Adrenal gland (tissue), 12 donors: Measurements from ENCODE around the gene R3HDML. TPM values are rescaled to one million over a fixed set of nuclear protein-coding genes. Genes with fewer than 3 reads are reported as not detected.
"Not testable (repeated sequence)": the region's sequence is repeated elsewhere in the genome, so short reads cannot be mapped to it uniquely, and the experiment has no call there.

ENCODE experiments used
- DNase-seq, 7 donors: peaks; one replicate each; pipeline ENCODE4 v3.0.0-alpha.2; 2019 to 2020
- H3K27ac ChIP-seq, 5 donors: fragments of 200-600 bp; sonication (generic) in 4 of 5; 1 replicate in 3 of 5; 2 replicates in 2 of 5; pipeline versions ENCODE4 v1.5.1 to v1.8.0; 2016 to 2020; ENCODE audit warnings: mild to moderate bottlenecking in 1 of 5
- H3K27me3 ChIP-seq: fragments of 200-600 bp; 2 replicates; pipeline ENCODE4 v1.8.0; 2021
- H3K36me3 ChIP-seq, 2 donors: fragments of 200-600 bp; replicated peaks in 1 of 2; 1 replicate in 1 of 2; 2 replicates in 1 of 2; pipeline versions ENCODE4 v1.5.1 to v1.8.0; 2018 to 2022
- H3K4me1 ChIP-seq, 2 donors: fragments of 200-600 bp; replicated peaks in 1 of 2; 1 replicate in 1 of 2; 2 replicates in 1 of 2; pipeline versions ENCODE4 v1.5.1 to v1.8.0; 2018 to 2021
- H3K4me3 ChIP-seq, 4 donors: fragments of 200-600 bp; sonication (generic) in 3 of 4; one replicate each; pipeline ENCODE4 v1.5.1; 2016 to 2018
- H3K9me3 ChIP-seq, 3 donors: fragments of 200-600 bp; sonication (generic) in 1 of 3; replicated peaks in 1 of 3; 1 replicate in 2 of 3; 2 replicates in 1 of 3; pipeline versions ENCODE4 v1.5.1 to v1.8.0; 2016 to 2021
- CTCF ChIP-seq, 6 experiments: fragments of 450-650 bp in 4 of 6; fragments of 200-600 bp in 2 of 6; sonication (generic) in 1 of 6; IDR thresholded peaks; 1 replicate in 5 of 6; 2 replicates in 1 of 6; pipeline versions ENCODE4 v1.5.1 to v1.8.0; 2016 to 2021; ENCODE audit warnings: antibody characterized with exemption in 6 of 6, mild to moderate bottlenecking in 2 of 6, moderate library complexity in 1 of 6
- POLR2A ChIP-seq, 2 donors: fragments of 450-650 bp; IDR thresholded peaks; one replicate each; pipeline ENCODE4 v1.6.1; 2017; ENCODE audit warnings: antibody characterized with exemption in 2 of 2, mild to moderate bottlenecking in 2 of 2, moderate library complexity in 1 of 2
- WGBS, 4 donors: extraction: QIAGEN DNeasy Blood & Tissue Kit in 2 of 4; methylation state at CpG; one replicate each; pipeline versions ENCODE4 v1.1.5 to v1.1.7; 2013 to 2017; 5-methylcytosine and 5-hydroxymethylcytosine counted together
- intact Hi-C, 2 donors: fragments of 100-400 bp; cut with DNase I; formaldehyde crosslinking; loops; one replicate each; pipeline versions ENCODE4 v1.14.1 to v1.15.0; 2022 to 2023
- polyA plus RNA-seq, 3 donors: library from polyadenylated mRNA; stranded (reverse); fragments of 200-250 nt in 2 of 3; fragments of 350-450 nt in 1 of 3; fragmentation: Illumina TruSeq in 1 of 3; extraction: RNeasy Lipid Tissue Mini Kit (QIAGEN cat#74804) in 1 of 3; gene quantifications; one replicate each; pipeline ENCODE4 v1.2.3, GENCODE V29; 2013 to 2014
- total RNA-seq, 9 donors: library from RNA; depleted of rRNA in 4 of 9; stranded (reverse); fragments of >200 nt in 4 of 9; fragments of 120-200 nt in 1 of 9; fragmentation: NEBNext Ultra II Directional in 1 of 9; extraction: Animal tissue kit (Norgen Biotek cat#: 25700) in 1 of 9; gene quantifications; one replicate each; pipeline versions ENCODE4 v1.1.0 to v1.2.4, GENCODE V29; 2013 to 2023
- donor health status: healthy with polysubstance abuse.
- donor health status: Bipolar disorder and iron deficiency.
- donor health status: DM: yes; HTN: yes; CAD: no.
- donor health status: DM: no; HTN: no; CAD: no.
- donor health status: DM: no; HTN: no; CAD: no.
- donor health status: DM: yes; HTN: yes; CAD: no.

R3HDML gene
- total and polyA plus RNA-seq, 12 donors = not detected

DNA sequence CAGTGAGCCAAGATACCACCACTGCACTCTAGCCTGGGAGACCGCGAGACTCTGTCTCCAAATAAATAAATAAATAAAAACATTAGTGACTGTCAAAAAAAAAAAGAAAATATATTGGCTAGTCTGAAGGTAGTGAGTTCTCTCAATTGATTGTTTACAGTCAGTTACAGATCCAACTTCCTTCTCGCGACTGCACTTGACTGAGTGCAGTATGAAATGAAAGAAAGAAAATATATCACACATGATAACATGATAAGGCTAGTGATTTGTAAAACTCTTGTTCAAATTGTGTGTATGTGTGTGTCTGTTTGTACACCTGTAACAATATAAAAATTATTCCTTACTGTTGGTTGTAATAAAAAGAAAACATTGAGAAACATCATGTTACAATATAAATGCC lies 7.9 kb downstream of the R3HDML start:
- Histone ChIP-seq H3K4me1 (no peaks in the 10 kb centered on the region), H3K9me3 (no peaks in the 10 kb centered on the region), H3K36me3 (no peaks in the 10 kb centered on the region), H3K27ac (no peak overlapping the region), H3K27me3 (no peaks in the 10 kb centered on the region), H3K4me3 (no peak overlapping the region)
- 83 to 93% (median 86%) methylated on average over 4 of the region's 4 CpGs for WGBS, 4 donors
- TF ChIP-seq POLR2A (IDR thresholded peaks at IDR 0.05) = no peak
- no peak for TF ChIP-seq CTCF (IDR thresholded peaks at IDR 0.05)
- intact Hi-C loops = no loop called here
- no peak for DNase-seq

DNA sequence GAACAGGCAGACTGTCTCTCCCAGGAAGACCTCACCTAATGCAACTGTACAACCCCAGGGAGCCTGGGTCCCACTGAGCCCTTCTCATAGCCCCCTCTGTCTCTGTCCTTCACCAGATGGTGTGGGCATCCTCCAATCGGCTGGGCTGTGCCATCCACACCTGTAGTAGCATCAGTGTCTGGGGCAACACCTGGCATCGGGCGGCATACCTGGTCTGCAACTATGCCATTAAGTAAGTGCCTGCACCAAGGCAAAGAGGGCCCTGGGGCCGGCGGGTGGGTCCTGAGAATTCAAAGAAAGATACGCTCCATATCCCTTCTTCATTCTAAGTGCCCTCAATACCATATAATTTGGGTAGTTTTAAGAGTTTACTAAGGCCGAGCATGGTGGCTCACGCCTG lies 8.3 kb downstream of the R3HDML start:
- 82 to 92% (median 89%) methylated on average over 7 to 8 of the region's 8 CpGs for WGBS, 4 donors
- no peaks in the 10 kb centered on the region for H3K9me3 ChIP-seq
- no peak for DNase-seq
- H3K4me1 ChIP-seq = no peaks in the 10 kb centered on the region
- H3K27me3 ChIP-seq = no peaks in the 10 kb centered on the region
- intact Hi-C loops = no loop called here
- no peaks in the 10 kb centered on the region for H3K36me3 ChIP-seq
- H3K4me3 ChIP-seq = no peak overlapping the region
- TF ChIP-seq CTCF (IDR thresholded peaks at IDR 0.05) (no peak), POLR2A (IDR thresholded peaks at IDR 0.05) (no peak)
- H3K27ac ChIP-seq = no peak overlapping the region

DNA sequence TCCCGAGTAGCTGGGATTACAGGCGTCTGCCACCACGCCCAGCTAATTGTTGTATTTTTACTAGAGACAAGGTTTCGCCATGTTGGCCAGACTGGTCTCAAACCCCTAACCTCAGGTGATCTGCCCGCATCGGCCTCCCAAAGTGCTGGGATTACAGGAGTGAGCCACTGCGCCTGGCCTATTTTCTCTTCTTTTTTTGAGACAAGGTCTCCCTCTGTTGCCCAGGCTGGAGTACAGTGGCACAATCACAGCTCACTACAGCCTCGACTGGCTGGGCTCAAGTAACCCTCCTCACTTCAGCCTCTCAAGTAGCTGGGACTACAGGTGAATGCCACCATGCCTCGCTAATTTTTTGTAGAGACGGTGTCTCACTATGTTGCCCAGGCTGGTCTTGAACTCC lies 9.1 kb downstream of the R3HDML start:
- H3K4me1 ChIP-seq, H3K27ac ChIP-seq, H3K27me3 ChIP-seq, intact Hi-C loops, H3K9me3 ChIP-seq, H3K4me3 ChIP-seq, H3K36me3 ChIP-seq, DNase-seq: not testable (repeated sequence)
- WGBS, 4 donors = 84 to 94% (median 91%) methylated on average over 5 to 10 of the region's 10 CpGs

GRCh38 chr20:44348168-44348659 lies 11.4 kb downstream of the R3HDML start:
- no peaks in the 10 kb centered on the region for H3K4me1 ChIP-seq
- TF ChIP-seq POLR2A (IDR thresholded peaks at IDR 0.05) (no peak), CTCF (IDR thresholded peaks at IDR 0.05) (no peak)
- DNase-seq = no peak
- no peaks in the 10 kb centered on the region for H3K9me3 ChIP-seq
- WGBS, 4 donors = 86 to 98% (median 86%) methylated on average over 4 of the region's 4 CpGs
- H3K27me3 ChIP-seq = no peaks in the 10 kb centered on the region
- H3K27ac ChIP-seq = no peak overlapping the region
- intact Hi-C loops = no loop called here
- H3K36me3 ChIP-seq = no peaks in the 10 kb centered on the region
- no peak overlapping the region for H3K4me3 ChIP-seq

DNA sequence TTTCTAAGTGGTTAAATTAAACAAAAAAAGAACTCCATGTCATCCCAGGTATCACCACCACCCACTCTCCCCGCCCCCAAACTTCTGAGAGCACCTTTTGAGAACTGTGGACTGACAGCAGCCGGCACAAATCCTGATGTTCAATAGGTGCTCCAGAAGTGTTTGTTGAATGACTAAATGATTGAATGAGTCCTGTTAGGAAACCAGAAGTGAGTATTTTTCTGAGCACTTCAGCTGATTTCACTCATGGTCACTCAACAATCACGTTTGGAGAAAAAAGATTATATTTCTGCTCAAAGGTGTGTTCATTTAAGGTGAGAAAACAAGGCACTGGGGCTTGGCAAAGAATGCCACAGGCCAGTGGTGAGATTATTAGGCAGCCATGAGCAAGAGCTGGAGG lies 12.5 kb downstream of the R3HDML start:
- no peaks in the 10 kb centered on the region for H3K27me3 ChIP-seq
- no peak for TF ChIP-seq CTCF (IDR thresholded peaks at IDR 0.05)
- no peak for TF ChIP-seq POLR2A (IDR thresholded peaks at IDR 0.05)
- no peaks in the 10 kb centered on the region for H3K9me3 ChIP-seq
- H3K27ac ChIP-seq = no peak overlapping the region
- 70 to 82% (median 74%) methylated on average over 3 of the region's 3 CpGs for WGBS, 4 donors
- H3K36me3 ChIP-seq = no peaks in the 10 kb centered on the region
- intact Hi-C loops = no loop called here
- no peak for DNase-seq
- no peaks in the 10 kb centered on the region for H3K4me1 ChIP-seq
- H3K4me3 ChIP-seq = no peak overlapping the region
